Posterior cingulate gyrus (tissue), 11 donors: ENCODE data around the gene CLDN5.

Experiments used
- DNase-seq, 10 donors: peaks; one replicate each; pipeline versions ENCODE4 v3.0.0 to v3.0.0-alpha.2; 2020 to 2021; ENCODE audit warnings: mixed read lengths in 3 of 10
- intact Hi-C: fragments of 100-400 bp; cut with DNase I; formaldehyde crosslinking; loops from one replicate; pipeline ENCODE4 v1.15.1; 2023

Gene CLDN5, protein sequence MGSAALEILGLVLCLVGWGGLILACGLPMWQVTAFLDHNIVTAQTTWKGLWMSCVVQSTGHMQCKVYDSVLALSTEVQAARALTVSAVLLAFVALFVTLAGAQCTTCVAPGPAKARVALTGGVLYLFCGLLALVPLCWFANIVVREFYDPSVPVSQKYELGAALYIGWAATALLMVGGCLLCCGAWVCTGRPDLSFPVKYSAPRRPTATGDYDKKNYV

DNA sequence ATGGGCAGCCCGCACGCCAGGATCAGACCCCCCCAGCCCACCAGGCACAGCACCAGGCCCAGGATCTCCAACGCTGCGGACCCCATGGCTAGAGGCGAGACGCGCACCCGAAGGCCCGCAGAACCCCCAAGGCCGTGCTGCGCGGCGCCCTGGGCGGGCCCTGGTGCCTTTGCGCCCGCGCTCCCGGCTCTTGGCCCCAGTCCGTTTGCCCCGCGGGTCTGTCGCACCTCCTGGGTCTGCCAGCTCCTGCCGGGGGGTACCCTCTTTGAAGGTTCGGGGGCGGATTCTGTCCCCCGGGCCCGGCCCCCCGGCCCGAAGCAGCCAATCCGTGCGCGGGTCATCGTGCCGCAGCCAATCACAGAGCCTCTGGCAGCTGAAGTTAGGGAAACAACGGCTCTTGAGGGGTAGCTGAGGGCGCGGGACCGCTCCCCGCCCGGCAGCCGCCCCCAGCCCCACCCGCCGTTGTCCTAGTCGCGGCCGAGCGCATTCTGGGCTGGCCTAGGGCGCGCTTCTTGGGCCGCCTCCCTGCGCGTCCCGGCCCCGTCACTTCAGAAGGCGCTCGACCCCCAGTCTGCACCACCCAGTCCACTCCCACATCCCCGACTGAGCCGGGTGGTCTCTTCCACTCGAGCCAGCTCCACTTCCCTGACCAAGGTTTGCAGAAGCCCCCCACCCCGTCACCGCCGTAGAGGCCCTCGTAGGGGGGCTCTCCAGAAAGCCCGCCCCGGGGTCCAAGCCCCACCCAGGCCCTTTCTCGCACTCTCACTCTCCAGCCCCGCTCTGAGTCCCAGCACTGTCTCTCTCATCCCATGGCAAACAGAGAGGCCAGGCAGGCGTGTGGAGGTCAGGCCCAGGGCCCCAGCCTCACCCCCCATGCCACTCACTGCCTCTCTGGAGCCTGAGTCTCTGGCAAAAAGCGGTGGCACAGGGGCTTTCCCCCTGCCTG lies at the start of gene CLDN5:
TSS of gene CLDN5 (minus strand) at position 241 of the 946 bp plus-strand sequence. CDS start at position 86, 155 bp downstream.
- DNase-seq, result peak in 2 of 10 donors; percentile 77 to 84
- intact Hi-C loops, result no loop called here

DNA sequence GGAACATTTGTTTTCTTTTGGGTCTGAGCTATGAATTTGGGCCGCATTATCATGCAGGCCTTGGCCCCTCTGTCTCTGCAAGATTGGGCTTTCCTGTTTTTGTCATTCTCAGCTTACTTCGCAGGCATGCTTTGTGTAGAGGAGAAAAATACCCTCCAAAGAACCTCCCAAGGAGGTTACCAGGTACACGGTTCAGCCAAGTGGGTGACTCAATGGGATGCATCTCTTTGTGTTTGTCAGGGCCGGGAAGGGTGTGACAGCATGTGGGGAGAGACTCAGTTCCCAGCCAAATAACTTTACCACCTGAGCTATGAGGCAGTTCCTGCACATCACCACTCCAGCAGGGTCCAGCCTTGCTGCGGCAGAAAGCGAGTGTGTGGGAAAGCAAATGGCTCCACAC lies 47.8 kb upstream of the CLDN5 start:
- intact Hi-C loops, result no loop called here
- no peak for DNase-seq

DNA sequence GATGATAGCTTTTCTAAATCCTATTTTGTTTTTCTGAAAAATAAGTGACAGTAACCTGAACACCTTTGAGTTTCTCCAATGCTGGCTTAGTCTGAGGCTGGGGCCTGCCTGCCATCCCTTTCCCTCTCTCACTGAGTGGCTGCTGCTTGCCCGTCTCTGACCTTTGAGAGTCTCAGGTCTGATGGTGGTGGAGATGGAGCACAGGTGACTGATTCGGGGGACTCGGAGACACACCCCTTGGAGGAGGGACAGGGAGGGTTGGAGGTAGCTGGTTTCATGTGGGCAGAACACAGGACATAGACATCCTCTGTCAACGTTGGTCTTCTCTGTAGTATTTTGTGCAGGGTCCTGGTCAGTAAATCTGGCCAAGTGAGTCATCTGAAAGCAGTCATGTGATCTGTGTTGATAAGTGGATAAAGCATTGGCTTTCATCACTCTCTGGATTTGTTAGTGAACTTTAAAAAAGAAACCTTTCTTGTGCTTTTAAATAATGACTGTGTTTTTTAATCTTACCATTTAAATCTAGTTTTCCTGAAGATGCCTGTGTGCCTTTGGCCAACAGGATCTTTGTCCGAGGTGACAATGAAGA lies 47.1 kb upstream of the CLDN5 start:
- DNase-seq, result no peak
- intact Hi-C loops, result no loop called here

DNA sequence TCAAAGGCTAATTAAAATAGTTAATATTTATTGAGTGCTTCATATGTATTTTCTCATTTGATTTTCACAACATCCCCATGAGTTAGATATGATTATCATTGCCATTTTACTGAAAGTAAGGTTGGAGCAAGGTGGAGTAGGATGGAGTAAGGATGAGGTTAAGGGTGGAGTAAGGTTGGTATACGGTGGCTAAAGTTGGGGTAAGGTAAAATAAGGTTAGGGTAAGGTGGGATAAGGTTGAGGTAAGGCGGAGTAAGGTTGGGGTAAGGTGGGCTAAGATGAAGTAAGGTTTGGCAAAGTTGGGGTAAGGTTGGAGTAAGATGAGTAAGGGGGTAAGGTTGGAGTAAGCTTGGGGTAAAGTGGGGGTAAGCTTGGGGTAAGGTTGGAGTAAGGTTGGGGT lies 45.8 kb upstream of the CLDN5 start:
- intact Hi-C loops, result no loop called here
- DNase-seq, result no peak

DNA sequence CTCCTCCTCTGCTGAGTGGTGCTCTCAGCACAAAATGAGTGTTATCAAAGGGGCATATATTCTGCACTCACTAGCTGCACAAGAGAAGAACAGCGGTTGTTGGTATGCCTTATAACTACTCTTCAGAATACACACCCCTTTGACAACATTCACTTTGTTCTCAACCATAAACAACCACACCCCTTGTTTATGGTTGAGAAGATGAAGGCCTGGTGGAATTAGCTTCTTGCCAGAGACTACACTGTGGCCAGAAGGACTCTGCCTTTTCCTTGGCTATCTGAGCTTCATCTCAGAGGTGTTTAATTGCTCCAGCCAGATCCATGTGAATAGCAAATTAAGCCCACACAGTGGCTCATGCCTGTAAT lies 45.0 kb upstream of the CLDN5 start:
- DNase-seq, result no peak
- intact Hi-C loops, result no loop called here

DNA sequence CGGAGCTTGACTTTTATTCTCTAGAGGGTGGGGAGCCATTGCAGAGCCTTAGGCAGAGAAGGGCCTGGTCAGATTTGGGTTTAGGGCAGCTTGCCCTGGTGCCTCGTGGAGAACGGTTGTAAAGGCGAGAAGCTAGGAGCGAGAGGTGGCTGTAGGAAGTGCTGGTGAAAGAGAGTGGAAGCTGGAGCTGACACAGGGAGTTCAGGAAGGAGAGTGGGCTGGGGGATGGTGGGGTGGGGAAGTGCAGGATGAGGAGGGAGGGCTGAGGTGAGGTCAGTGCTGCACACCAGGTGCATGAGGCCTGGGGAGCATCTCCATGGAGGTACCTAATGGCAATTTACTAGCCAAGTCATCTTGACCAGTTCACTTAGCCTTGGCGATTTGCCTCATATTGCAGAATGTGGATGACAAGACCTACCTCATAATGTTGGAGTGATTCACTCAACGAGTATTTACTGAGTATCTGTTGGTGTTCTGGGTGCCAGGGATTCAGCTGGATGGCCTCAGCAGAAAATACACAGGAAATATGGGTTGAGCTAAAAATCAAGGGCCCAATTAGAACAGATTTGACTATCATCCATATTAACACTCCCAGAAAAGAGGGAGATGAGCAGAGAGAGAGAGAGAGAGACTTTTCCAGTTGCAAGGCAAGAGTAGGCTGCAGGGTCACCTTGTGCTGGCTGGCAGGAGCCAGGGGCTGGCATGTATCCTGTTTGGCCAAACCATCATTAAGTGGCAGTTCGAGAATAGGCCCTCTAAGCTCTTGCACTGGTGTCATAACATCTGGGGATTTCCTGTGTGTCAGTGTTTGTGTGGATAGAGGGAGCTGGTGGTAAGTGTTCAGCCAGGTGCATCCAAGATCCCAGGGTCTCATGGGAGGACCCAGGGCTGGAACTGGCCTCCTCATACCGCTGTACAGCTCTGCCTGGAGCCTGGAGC lies 44.4 kb upstream of the CLDN5 start:
- DNase-seq, result no peak
- intact Hi-C loops, result no loop called here

DNA sequence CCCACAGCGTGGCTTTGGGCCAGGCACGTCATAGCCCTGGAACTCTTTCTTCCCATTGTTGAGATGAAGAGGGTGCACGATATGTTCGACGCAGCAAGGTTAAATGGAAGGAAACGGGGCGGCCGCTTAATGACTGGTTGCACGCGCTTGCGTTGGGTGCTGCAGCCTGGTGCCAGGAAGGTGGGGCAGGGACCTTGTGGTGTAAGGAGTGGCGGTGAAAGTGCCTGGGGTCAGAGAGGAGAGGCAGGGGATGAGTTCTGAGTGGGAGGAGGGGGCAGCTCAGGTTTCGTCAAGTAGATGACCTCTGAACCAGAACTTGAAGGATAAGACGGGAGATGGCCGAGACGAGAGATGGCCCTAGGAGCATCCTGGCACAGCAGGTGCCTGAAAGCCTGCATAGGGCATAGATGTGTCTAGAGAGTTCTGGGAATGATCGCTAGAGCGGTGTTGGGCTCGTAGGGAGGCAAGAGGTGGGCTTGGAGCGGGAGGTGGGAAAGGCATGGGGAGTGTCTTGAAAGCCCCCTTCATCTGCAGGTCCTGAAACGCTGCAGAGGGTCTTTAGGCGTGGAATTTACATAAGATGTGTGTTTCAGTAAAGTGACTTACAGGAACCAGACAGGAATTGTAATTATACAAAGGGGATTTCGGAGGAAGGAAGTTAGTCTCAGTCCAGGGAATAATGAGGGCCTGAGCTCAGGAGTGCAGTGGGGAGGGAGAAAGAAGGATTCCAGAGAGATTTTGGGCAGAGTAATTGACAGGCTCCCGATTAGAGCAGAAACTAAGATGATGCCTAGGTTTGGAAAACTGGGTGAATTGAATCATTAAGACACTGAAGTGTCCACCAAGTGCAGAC lies 43.2 kb upstream of the CLDN5 start:
- DNase-seq, result no peak
- intact Hi-C loops, result no loop called here

DNA sequence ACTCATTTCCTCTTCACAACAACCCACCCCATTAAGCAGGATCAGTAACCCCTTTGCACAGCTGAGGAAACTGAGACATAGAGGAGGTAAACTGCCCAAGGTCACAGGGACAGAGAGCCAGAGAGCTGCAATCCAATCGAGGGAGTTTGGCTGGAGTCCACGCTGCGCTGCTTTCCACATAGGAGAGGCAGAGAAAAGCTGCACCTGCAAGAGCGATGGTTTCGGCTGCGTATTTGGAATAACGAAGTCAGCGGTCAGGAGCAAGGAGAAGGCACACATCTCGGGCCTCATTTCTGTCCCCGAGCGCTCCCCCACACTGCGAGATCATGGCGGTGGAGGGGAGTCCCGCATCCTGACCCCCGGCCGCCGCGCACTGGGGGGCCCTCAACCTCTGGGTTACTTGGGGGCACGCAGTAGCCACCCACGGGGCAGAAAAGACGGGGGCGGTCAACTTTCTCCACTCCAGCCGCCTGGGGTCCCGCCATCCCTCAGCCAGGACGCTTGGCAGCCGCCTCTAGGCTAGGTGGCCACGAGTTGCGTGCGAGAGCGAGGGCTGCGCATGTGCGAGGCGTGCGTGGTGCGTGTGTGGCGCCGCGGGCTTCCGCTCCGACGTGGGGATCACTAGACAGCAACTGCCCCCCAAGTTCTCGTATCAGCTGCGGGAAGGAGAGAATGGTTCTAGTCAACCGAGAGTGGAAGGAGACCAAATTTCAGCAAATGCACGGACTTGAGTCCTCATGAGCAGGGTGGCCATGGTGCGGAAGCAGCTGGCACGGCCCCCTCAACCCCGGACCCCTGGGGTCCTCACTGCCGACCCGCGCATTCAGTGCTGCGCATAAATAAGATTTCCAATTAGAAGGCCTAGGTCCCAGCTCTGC lies 42.3 kb upstream of the CLDN5 start:
- intact Hi-C loops, result no loop called here
- no peak for DNase-seq

DNA sequence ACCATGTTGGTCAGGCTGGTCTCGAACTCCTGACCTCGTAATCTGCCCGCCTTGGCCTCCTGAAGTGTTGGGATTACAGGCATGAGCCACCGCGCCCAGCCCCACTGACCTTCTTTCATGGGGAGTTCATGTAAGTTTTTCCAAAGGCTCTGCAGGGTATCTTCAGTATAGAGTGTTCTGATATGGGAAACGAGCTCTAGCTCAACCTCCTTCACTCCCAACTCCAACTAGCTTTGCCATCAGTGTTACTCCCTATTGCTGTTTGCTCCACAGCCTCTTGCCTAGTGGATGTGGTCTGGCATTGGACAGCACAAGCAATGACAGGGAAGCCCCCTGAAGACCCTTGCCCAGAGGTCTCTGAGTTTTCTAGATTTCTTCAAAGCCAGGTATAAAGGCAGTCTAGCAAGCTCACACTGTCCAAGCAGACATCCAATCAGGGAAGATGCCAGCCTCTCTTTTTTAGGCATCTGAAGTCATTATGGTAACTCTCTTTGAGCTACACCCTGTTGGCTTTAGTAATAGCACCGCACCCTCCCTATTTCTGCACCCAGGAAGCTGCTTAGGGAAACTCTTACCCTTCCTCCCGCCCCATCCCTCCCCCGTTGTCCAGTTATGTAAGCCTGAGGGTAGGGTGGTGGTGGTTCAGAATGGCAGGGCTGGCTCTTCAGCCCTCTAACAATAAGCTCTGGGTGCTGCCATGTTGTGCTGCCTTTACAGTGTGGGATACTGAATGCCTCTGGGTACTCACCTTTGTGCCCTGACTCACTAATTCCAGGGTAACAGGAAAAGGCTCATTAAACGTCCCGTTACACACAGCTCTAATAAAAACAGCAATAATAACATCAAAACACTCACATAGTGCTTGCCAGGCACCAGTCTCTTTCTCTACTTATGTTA lies 41.4 kb upstream of the CLDN5 start:
- no peak for DNase-seq
- intact Hi-C loops, result no loop called here

DNA sequence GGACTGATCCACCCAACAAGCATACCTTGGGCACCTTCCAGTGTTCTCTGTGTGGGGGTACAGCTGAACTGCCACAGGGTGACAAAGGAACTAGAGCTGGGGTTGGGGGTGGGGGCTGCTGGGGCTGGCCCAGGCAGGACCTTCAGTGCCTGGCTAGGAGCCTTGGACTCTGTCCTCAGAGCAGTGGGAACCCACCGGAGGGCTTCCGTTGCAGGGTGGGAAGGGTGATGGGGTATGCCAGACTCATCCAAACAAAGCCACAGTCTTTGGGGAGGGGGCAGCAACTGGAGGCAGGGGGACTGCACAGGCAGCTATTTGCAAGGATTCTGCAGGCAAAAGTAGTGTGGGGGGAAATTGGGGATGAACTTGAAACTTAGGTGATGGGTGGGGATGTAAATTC lies 35.7 kb upstream of the CLDN5 start:
- intact Hi-C loops, result no loop called here
- DNase-seq, result no peak

DNA sequence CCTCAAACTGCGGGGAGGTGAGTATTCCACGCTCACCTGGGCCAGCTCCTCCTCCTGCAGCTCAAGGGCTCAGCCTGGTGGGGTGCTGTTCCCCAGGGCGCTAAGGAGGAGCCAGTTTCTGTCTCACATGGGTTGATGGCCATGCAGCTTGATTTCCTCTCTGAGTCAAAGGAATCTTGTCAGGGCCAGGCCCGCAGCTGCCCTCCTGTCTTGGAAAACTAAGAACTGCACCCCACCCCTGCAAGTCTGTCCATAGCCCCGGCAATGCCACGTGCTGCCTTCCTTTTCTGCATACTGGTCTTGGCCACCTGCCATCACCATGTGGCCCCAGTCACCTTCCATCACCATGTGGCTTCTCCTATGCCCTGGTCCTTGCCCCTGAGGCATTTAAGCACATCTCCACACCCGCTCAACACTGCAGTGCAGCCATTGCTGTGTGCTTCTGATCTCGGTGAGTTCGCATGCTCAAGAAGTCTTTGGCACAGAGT lies 35.2 kb upstream of the CLDN5 start:
- intact Hi-C loops, result no loop called here

DNA sequence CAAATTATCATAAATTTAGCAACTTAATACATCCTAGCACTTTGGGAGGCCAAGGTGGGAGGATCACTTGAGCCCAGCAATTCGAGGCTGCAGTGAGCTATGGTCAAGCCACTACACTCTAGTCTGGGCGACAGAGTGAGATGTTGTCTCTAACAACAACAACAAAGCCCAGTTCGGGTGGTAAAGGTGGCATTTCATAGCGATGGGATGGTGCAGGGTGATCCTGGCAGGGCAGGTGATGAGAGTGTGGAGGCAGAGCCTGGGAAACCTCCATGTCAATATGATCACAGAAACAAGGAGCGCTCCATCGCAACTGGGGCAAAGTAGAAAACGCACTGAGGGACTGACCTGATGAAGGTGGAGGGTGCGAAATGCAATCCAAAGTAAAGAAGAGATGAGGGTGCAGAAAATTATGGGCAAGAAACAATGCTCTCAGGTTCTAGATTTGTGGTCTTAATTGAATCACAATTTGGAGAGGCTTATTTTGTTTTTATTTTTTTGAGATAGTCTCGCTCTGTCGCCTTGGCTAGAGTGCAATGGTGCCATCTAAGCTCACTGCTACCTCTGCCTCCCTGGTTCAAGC lies 32.8 kb upstream of the CLDN5 start:
- DNase-seq, result no peak
- intact Hi-C loops, result no loop called here

More for the DNA sequence above, 35.2 kb upstream of the CLDN5 start:
- DNase-seq, result peak in 1 of 10 donors; percentile 41

DNA sequence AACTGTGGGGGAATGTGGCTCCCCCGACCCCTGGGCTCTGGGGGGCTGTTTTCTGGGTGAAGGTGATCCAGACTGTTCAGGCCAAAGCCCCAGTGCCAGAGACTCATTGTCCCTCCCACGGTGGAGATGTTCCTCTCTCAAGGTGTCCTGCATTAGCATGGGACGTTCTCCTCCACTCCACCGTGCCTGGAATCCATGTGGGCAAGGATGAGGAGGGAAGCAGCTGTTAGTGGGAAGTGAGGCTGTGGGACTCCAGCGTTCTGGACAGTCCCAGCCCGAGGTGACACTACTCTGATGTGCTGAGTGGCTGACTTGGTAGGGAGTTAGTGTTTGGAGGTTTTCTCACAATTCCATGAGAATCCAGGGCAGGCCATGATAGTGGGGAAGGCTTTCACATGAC lies 31.4 kb upstream of the CLDN5 start:
- DNase-seq, result no peak
- intact Hi-C loops, result no loop called here

DNA sequence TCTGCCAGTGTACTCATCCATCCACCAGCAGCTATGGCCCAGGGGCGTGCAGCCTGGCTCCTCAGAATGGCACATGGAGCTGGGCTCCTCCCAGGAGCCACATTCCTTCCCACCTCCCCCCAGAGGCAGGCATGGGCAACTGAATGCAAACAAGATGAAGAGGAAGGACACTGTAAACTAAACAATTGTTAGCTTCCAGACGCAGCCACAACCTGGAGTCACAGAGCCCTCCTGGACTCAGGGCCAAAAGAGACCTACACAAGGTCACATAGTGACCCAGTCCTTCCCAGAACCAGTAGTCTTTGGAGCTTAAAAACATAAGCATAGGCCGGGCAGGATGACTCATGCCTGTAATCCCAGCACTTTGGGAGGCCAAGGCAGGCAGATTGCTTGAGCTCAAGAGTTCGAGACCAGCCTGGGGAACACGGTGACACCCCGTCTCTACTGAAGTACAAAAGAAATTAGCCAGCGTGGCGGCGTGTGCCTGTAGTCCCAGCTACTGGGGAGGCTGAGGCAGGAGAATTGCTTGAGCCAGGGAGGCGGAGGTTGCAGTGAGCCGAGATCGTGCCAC lies 30.7 kb upstream of the CLDN5 start:
- DNase-seq, result no peak
- intact Hi-C loops, result no loop called here

DNA sequence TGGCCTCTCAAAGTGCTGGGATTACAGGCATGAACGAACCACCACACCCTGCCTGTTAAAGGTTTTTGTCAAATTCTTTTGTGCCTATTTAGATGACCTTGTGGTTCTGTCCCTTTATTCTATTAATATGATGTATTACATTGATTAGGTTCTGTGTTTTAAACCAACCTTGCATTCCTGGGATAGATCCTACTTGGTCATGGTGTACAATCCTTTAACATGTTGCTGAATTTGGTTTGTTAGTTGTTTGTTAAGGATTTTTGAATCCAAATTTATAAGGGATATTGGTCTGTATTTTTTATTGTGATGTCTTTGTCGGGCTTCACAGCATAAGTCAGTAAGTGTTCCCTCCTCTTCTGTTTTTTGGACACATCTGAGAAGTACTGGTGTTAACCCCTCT lies 29.0 kb upstream of the CLDN5 start:
- no peak for DNase-seq
- intact Hi-C loops, result no loop called here

DNA sequence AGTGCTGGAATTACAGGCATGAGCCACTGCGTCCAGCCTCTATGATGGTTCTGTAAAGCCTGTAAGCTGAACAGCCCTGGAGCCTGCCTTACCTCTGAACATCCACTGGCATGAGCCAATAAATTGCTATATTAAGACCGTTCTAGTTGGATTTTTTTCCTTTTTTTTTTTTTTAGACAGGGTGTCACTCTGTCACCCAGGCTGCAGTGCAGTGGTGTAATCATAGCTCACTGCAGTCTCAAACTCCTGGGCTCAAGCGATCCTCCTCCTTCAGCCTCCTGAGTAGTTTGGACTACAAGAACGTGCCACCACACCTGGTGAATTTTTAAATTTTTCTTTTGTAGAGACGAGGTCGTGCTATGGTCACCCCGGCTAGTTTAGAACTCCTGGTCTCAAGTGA lies 26.2 kb upstream of the CLDN5 start:
- intact Hi-C loops, result no loop called here

DNA sequence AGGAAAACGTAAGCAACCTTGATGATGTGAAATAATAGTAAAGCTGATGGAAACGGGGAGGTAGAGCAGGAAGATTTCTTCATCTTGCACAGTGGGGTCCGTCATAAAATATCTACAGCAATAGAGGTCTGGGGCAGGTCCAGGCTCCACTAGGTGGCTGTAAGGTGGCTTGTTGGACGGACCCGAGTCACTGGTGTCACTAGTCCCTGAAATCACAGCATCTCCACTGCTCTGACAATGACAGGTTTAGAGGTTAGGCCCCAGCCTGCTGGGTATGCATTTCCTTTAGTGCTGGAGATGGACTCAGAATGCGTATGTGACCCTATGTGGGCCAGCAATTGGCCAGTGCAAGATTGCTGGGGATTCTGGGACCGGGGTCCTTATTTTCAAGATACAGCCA lies 25.2 kb upstream of the CLDN5 start:
- no peak for DNase-seq
- intact Hi-C loops, result no loop called here

More for the DNA sequence above, 26.2 kb upstream of the CLDN5 start:
- no peak for DNase-seq
